G401 (cell line): Measurements from ENCODE around the gene KCNJ6. TPM values are rescaled to one million over a fixed set of nuclear protein-coding genes. Genes with fewer than 3 reads are reported as not detected.
A peak's percentile ranks its signal among the peaks of the same experiment; 100 is the strongest.

Source experiments
- DNase-seq: peaks from one replicate; pipeline ENCODE4 v3.0.0-alpha.2; 2015; ENCODE audit warnings: low spot score
- in situ Hi-C: cut with HindIII; loops from 2 replicates; pipeline ENCODE4 v1.10.0; 2016; ENCODE audit warnings: low sequenced_read_pairs, mixed read lengths
- total RNA-seq: library from RNA; depleted of rRNA; stranded (reverse); fragments of >200 nt; shearing (Covaris generic); gene quantifications from 2 replicates; pipeline ENCODE4 v1.2.3, GENCODE V29; 2014

KCNJ6 gene
- total RNA-seq, 1 experiment from 2014 or later: not detected

DNA sequence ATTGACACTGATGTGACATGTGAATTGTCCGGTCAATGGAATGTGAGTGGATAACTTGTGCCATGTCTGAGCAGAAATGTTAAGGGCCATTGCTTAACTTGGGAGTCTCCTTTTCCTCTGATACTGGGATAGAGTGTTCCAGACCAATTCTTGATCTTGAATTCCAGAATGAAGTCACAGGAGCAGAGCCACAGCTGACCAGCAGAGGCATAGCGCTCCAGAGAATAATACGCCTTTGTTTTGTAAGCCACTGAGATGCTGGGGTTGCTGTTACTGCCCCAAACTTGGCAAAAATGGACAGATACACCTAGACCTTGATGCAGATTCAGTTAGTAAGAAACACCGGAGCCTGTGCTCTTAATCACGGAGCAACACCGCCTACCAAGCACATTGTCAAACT, 6.3 kb downstream of the KCNJ6 start:
- no peak for DNase-seq
- in situ Hi-C loops: no loop called here

DNA sequence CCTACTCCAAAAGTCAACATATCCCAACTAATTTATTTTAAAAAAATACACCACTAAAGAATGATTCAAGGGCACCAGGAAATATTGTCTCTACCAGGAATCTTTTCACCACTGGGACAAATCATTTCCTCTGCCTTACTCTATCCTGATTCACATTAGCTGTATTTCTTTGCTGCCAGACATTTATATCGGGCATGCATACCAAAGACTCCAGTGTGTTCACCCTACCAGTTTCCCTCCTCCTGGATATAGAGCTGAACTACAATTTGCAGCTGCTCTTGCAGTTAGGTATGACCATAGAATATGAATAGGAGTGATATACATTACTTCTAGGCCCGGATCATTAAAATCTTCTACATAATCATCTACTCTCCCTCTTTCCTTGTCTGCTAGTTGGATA, 7.6 kb downstream of the KCNJ6 start:
- in situ Hi-C loops: no loop called here
- no peak for DNase-seq

DNA sequence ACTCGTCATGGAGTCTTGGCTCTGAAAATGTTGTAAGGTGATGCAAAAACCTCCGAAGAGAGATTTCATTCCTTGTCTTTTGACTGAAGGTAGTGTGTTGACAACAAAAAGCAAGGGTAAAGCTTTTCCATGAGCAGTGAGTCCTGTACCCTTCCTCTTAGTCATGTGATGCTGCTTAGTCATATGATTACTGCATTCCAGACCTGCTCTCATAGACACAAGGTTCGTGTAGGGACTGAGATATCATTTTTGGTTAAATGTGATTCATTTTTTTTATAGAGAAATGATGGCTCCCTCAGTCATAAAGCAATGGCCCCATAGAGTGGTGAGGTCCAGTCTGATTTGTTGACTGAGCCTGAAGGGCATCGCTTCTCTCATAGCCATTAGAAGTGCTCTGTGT, 9.2 kb downstream of the KCNJ6 start:
- DNase-seq: no peak
- in situ Hi-C loops: no loop called here

DNA sequence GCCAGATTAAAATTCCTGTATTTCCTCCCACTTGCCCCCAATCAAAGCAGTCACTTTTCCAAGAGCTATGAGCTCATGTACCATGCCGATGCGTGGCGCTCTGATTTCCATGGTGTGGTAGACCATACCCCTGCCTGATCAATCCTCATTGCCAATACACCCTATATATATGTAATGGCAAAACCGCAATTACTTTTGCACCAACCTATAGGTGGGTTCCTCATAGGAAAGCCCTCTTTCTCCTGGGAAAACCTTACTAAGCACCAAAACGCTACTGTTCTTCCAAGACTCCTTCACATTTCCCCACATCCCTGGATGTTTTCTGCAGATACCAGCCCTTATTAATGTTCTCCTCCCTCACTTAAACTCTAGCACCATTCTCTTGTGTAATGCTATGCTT, 11.0 kb downstream of the KCNJ6 start:
- in situ Hi-C loops: no loop called here
- DNase-seq: no peak

DNA sequence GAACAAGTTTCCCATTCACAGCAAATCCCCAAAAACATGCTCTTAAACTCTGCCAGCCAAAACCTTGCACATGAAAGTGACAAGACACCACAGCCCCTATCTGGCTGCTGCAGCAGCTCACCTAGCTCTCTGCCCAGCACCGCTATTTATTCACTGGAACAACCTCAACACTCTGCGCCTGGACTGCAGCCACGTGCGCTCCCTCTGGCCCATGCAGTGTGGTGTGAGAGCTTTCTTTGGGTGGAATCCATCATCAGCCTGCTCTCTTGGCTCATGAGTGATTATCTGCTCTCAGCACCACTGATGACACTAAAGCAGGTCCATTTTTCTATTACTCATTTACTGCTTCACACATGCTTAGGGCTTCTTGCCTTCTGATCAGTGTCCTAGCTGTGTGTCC, 11.4 kb downstream of the KCNJ6 start:
- in situ Hi-C loops: no loop called here
- DNase-seq: peak; percentile 97

DNA sequence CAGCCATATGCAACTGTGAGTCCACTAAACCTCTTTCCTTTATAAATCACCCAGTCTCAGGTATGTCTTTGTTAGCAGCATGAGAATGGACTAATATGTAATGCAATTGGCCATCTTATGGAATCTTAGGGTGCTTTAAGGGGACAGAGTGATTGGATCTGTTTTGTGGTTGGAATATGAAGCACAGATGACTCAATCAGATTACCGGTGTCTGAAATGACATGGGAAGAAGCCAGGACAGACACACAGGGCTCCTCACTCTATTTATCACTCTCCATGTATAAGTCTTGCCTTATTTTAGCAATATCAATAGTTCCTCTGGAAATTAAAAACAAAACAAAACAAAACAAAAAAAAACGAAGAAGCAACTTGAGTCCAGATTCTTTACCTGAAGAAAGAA, 12.9 kb downstream of the KCNJ6 start:
- in situ Hi-C loops: no loop called here
- no peak for DNase-seq

DNA sequence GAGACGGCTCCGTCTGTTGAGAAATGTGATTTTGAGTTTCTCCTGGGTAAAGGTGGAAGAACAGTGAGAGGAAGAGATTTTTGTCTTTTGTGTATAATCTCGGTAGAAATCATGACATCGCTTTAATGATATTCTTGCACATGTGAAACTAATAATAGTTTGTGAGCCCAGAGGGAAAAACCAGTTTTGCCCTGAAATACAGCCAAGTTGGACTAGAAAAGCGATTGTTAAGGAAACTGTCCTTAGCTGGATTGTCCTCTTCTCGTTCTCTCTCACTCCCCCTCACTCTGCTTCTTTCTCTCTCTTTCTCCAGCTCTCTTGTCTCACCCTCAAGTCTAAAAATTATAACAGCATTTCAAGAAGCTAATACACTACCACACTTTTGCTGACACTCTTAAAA, 17.1 kb downstream of the KCNJ6 start:
- DNase-seq: no peak
- in situ Hi-C loops: no loop called here

DNA sequence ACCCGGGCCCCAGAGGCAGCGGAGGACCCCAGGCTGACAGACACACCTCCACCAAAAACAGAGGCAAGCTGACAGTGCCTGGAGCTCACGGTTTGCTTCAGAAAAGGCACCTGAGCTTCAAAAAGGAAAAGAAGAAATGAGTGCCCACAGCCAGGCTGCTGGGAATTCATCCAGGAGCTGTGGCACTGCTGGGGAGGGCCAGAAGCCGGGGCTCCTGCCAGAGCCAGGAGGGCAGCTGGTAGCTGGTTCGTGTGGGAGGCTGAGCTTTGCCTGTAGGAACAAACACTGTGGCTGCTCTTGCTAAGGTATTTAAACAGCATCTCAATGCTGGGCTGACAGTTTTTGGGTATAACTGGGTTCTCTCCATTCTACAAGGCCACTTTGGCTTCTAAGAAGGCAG, 19.5 kb downstream of the KCNJ6 start:
- in situ Hi-C loops: no loop called here
- peak; percentile 92 for DNase-seq

DNA sequence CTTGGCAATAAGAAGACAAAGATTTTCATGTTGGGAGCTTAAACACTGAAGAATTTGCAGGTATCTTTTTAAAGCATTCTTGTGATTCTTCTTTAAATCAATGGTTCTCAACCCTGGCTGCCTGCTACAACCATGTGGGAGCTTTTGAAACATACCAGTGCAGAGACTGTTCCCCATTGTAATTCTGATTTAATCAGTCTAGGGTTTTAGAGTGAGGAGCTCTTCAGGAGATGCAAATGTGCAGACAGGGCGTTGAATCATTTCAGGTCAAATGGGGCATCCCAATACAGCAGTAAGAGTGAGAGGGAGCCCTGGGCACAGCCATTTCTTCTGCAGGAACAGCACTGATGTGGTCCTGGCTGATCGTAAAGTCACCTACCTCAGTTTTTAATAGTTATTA, 24.3 kb downstream of the KCNJ6 start:
- in situ Hi-C loops: no loop called here
- DNase-seq: no peak

DNA sequence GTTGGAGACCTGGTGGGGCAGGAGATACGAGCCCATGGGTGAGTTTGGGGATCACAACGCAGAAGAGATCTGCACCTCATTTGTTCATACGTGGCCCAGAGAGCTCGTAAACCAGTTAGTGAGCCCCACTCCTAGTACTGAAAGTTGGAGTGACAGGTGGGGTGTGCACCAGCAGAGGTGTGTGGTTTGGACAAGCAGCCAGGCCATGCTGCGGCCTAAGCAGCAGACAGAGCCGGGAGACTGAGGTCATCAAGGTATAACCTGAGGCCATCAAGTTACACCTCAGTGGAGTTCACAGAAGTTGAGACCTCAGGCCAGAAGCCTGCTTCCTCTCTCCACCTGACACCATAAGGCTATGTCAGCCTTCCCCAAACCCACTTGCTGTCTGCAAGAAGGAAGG, 27.6 kb downstream of the KCNJ6 start:
- in situ Hi-C loops: no loop called here
- no peak for DNase-seq

DNA sequence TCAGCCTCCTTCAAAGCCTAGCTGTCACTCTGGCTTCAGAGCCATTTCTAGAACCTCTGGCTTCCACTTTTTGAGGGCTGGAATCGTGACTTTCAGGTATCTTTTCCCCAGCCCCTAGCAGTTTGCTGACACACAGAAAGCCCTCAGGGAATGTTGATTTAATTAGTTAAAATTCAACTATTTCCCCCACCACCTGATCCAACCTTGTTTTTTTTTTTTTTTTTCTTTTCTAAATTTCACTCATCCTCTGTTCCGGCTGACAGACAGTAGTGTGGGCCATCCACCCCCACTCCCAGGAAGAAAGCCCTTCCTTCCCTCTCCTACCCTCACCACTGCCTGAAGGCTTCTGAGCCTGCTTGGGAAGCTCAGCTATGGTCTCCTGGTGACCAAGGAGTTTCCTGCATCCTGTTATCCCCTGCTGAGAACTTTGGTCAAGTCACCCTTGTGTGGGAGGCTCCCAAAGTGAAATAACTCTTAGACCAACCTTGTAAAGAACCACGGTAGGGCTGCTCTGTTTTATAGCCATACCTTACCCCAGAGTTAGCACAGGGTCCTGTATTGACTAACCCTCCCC, 29.4 kb downstream of the KCNJ6 start:
- in situ Hi-C loops: no loop called here
- no peak for DNase-seq

DNA sequence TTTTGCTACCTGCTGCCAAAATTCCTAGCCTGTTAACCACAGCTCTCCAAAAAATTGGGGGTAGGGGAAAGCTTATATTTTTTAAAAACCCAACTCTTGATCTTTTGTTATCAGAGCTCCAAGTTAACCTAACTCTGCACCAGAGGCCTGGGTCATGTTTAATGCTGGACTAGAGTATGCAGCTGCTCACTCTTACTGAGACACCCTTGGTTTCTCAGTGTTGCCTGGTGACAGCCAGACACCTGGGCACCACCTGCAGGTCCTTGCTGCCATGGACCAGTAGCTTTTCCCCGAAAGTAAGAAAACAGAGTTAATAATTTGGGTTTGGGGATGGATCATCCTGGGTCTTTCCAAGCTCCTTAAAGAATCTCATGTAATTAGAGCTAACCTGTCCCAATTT, 30.1 kb downstream of the KCNJ6 start:
- no peak for DNase-seq
- in situ Hi-C loops: no loop called here

DNA sequence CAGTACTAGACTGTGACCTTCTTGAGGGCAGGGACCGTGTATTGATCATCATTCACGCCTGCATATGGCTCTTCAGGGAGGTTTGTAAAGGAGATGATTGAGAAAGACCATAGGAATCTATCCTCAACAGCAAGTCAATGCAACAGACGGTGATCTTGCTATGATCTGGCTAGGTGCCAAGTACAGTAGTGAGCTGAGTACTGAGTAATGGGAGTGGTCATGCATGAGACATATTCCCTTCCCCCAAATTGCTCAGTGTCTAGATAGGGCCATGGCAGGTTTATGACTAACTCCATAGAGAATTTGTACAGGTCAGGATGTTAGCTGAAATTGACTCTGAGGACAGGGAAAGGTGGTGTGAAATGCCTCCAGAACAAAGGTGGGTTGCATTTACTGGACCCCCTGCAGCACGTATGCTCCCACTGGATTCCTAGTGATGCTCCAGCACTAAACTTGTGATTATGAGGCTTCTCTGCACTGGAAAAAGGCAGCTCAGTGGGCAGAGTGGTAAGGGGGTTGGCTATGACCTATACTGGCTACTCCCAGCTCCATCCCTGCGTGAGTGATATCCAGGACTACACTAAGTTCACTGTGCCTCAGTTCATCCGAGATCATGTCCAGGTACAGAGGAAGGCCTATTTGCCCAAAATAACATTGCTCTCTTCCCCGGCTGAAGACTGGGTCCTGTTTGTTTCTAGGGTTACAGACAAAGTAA, 37.2 kb downstream of the KCNJ6 start:
- in situ Hi-C loops: no loop called here
- DNase-seq: peak; percentile 55

DNA sequence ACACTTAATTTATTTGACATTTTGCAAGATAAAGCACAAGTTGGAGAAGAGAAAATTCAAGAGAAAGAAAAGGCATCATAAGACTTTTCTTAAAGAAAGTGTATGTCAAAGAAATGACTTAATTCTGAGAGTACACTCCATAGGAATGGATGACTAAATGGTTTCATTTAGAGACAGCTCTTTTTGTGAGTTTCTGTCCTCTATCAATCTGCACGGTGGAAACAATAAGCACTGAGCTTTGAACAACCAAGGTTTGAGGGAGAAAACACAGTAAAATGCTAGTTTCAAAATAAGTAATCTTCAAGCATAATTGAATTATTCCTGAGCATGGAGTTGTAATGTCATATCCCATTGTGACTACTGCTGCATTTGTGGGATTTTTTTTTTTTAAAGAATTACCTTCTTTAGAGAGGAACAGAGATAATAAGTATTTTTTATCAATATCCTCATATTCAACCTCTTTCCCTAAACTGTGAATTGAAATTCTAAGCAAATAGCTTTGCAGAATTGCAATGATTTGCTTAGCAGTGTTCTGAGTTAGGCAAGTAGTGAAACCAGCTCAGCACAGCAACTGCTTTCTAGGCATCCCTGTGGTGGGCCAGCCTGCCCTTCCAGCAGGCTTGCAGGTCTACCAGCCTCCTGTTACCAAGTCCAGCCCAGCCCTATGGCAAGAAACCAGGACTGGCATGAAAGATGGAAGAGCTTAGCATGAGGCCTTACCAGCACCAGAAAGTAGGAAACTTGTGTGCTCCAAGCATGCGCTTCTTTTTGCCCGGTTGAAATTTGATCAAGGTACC, 38.2 kb downstream of the KCNJ6 start:
- in situ Hi-C loops: no loop called here
- DNase-seq: peak; percentile 54

DNA sequence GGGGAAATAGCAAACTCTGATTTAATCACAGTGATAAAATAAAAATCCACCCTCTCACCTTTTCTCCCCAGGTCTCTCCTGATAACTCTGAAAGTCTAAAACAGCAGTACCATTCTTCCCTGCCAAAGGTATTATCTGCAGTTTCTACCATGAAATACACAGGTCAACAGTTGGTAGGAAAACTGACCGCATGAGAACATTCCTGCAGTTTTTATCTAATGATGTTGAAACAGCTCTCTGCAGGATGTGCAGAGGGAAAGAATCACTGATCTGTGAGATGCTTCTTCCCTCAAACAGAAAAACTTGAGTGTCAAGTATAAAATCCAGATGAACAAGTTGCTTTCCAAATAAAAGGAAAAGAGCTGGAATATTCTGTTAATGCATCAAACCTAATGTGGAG, 39.1 kb downstream of the KCNJ6 start:
- DNase-seq: no peak

DNA sequence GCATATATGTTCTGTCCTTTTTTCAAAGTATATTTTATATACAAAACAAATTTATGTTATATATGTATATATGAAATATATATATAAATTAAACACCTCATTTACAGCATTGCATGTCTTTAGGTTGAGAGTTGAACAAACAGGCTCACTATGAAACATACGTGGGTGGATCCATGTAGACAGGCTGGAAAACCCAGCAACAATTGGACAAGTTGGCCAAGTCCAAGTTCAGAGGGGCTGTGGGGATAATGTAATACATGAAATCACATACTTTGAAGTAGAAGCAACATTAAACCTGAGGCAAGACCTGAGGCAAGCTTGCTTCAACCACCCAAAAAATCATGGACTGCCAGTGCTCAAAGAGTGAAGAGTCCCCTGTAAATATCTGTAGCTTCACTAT, 39.7 kb downstream of the KCNJ6 start:
- no peak for DNase-seq
- in situ Hi-C loops: no loop called here

More for the DNA sequence above, 39.1 kb downstream of the KCNJ6 start:
- in situ Hi-C loops: no loop called here

DNA sequence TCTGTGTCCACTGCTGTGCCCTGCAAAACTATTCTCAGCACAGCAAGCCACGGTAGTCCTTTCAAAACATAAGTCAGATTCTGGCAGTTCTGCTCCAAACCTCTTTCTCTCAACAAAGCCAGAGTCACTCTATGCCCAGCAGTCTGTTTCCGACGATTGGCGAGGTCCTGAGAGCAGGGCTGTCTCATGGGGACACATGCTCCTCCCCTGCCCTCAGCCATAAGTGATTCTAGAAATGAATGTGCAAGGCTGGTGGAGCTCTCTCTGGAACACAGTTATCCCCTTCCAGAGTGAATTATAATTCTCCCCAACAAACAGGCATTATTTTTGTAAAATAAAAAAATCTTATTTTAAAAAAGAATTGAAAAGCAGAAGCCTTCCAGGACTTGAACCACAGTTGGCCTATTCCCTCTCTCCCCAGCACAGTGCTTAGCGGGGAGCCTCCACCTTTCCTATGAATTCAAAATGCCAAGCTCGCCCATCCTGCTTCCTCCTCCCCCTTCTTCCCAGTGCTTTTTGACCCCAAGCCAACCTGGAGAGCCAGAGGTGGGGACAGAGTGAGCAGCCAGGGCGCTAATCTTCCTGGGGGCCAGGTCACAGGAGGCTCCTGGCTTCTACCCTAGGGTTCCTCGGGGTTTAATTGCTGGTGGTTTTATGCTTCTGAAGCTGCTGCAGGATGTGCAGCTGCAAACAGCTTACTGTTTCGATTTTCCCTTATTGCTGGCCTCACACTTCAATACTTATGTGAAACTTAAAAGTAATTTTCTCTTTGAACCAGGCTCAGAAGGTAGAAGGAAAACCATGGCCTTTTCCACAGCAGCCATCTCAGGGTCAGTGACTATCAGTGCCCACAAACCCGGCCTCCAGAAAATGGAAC, 41.1 kb downstream of the KCNJ6 start:
- in situ Hi-C loops: no loop called here
- DNase-seq: no peak

DNA sequence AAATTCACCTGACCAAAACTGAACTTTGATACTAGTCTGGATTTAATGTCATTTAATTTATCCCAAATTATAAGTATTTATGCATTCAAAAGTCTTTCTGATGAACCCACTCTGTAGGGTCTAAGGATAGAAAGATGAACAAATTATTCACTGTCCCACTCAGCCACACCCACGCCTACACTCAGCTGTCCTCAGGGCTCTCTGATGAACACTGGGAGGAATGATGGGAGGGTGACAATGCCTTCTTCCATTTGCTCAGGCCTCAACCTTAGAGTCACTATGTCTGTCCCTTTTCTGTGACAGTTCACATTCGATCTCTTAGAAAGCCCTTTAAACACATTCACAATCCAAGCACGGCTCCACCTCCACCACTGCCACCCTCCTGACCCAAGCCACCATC, 41.8 kb downstream of the KCNJ6 start:
- in situ Hi-C loops: no loop called here
- DNase-seq: no peak

DNA sequence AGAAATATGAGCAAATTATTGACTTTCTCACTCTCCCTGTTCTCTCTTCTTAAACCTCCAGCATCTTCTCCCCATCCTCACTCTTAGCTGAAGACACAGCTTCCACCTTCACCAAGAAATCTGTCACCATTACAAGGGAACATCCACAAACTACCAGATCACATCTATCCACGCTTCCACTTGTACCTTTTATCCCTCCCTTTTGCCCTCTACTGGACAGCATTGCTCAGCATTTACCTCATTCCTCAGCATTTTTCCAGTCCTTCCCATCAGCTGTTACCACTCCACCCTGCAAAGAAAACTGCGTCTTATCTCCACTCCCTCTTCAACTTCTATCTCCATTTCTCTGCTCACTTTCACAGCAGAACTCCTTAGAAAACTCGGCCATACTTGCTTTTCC, 42.6 kb downstream of the KCNJ6 start:
- in situ Hi-C loops: no loop called here
- DNase-seq: no peak
